Parathyroid adenoma (tissue), 2 donors: ENCODE results near the gene NAA40.
"Not testable (repeated sequence)": the region's sequence is repeated elsewhere in the genome, so short reads cannot be mapped to it uniquely, and the experiment has no call there.

Experiments used
- H2AFZ ChIP-seq: fragments of 300-600 bp; sonication (generic); one replicate; pipeline ENCODE4 v1.7.0; 2017; ENCODE audit warnings: antibody characterized with exemption, mild to moderate bottlenecking
- H3K27ac ChIP-seq: fragments of 300-600 bp; sonication (generic); one replicate; pipeline ENCODE4 v1.7.0; 2017
- H3K27me3 ChIP-seq: fragments of 300-600 bp; sonication (generic); one replicate; pipeline ENCODE4 v1.7.0; 2017; ENCODE audit warnings: low read length; ENCODE audit not compliant: control insufficient read depth, insufficient read depth
- H3K36me3 ChIP-seq: fragments of 300-600 bp; sonication (generic); one replicate; pipeline ENCODE4 v1.7.0; 2017; ENCODE audit warnings: low read length; ENCODE audit not compliant: control insufficient read depth, insufficient read depth
- H3K4me1 ChIP-seq: fragments of 300-600 bp; sonication (generic); one replicate; pipeline ENCODE4 v1.7.0; 2017; ENCODE audit warnings: control low read depth
- H3K4me2 ChIP-seq: fragments of 300-600 bp; sonication (generic); one replicate; pipeline ENCODE4 v1.7.0; 2017; ENCODE audit warnings: low read length
- H3K4me3 ChIP-seq: fragments of 300-600 bp; sonication (generic); one replicate; pipeline ENCODE4 v1.7.0; 2017; ENCODE audit warnings: low read depth, low read length
- H3K79me2 ChIP-seq: fragments of 300-600 bp; sonication (generic); one replicate; pipeline ENCODE4 v1.7.0; 2017; ENCODE audit warnings: control low read depth
- H3K9ac ChIP-seq: fragments of 300-600 bp; sonication (generic); one replicate; pipeline ENCODE4 v1.7.0; 2017; ENCODE audit warnings: mild to moderate bottlenecking
- H3K9me3 ChIP-seq: fragments of 300-600 bp; sonication (generic); one replicate; pipeline ENCODE4 v1.7.0; 2017; ENCODE audit warnings: low read length; ENCODE audit not compliant: control insufficient read depth
- TF ChIP-seq, protein P1 (sequence below): fragments of 300-600 bp; sonication (generic); IDR thresholded peaks from one replicate; pipeline ENCODE4 v1.7.0; 2017; ENCODE audit warnings: antibody characterized with exemption, mild to moderate bottlenecking
- donor health status: primary hyperparathyroidism.

NAA40 gene

DNA sequence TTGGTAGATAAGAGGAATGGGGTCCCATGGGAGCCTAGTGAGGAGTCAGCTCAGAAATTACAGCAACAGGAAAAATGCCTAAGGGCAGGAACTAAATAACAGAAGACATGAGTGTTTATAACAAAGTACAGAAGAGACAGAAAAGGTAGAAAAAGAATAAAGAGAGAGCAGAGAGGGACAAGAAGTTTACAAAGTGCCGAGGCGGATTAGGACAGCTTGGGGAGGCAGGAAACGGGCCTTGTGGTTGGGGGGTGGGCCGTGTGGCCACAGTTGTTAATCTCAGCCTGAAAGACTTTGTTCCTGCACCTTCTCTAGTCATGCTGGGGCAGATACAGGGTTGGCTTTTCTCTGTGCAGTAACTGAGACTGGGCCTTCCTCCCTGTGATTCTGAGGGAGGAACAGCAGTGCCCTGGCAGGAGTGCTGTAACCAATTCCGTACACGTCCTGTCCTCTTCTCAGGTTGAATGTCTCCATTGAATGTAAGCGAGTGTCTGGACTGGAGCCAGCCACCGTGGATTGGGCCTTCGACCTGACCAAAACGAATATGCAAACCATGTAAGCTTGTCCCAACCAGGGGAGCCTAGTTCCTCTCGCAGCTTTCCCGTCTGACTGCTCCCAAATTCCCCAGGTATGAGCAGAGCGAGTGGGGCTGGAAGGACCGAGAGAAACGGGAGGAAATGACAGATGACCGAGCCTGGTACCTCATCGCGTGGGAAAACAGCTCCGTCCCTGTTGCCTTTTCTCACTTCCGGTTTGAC lies 13.2 kb downstream of the NAA40 start:
- Histone ChIP-seq H3K4me1 (no peaks in the 10 kb centered on the region), H3K9ac (no peak overlapping the region), H3K79me2 (no peaks in the 10 kb centered on the region), H3K9me3 (no peaks in the 10 kb centered on the region), H3K36me3 (no peaks in the 10 kb centered on the region), H2AFZ (no peak overlapping the region), H3K4me3 (no peak overlapping the region), H3K4me2 (no peak overlapping the region), H3K27ac (no peak overlapping the region), H3K27me3 (no peaks in the 10 kb centered on the region)
- TF ChIP-seq, protein P1, sequence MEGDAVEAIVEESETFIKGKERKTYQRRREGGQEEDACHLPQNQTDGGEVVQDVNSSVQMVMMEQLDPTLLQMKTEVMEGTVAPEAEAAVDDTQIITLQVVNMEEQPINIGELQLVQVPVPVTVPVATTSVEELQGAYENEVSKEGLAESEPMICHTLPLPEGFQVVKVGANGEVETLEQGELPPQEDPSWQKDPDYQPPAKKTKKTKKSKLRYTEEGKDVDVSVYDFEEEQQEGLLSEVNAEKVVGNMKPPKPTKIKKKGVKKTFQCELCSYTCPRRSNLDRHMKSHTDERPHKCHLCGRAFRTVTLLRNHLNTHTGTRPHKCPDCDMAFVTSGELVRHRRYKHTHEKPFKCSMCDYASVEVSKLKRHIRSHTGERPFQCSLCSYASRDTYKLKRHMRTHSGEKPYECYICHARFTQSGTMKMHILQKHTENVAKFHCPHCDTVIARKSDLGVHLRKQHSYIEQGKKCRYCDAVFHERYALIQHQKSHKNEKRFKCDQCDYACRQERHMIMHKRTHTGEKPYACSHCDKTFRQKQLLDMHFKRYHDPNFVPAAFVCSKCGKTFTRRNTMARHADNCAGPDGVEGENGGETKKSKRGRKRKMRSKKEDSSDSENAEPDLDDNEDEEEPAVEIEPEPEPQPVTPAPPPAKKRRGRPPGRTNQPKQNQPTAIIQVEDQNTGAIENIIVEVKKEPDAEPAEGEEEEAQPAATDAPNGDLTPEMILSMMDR: no peak

DNA sequence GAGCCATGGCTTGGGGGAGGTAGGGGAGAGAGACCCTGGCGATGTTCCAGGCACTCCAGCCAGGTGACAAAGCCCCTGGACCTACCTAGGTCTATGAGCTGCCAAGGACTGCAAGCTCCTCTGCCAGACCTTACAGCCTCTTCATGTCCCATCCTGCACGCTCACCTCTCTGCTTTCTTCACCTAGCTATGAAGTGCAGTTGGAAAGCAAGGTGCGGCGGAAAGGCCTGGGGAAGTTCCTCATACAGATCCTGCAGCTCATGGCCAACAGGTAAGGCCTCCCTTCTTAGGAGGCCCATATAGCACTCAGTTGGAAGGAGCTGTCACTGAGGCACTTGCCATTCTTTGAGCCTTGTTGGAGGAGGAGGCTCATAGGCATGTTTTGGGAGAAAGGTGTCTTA lies 13.8 kb downstream of the NAA40 start:
- H3K9ac ChIP-seq: no peak overlapping the region
- no peaks in the 10 kb centered on the region for H3K79me2 ChIP-seq
- no peaks in the 10 kb centered on the region for H3K4me1 ChIP-seq
- no peak overlapping the region for H3K4me3 ChIP-seq
- TF ChIP-seq, protein P1: no peak
- H3K9me3 ChIP-seq: no peaks in the 10 kb centered on the region
- no peaks in the 10 kb centered on the region for H3K36me3 ChIP-seq
- H3K27me3 ChIP-seq: no peaks in the 10 kb centered on the region
- H2AFZ ChIP-seq: no peak overlapping the region
- no peak overlapping the region for H3K4me2 ChIP-seq
- no peak overlapping the region for H3K27ac ChIP-seq

DNA sequence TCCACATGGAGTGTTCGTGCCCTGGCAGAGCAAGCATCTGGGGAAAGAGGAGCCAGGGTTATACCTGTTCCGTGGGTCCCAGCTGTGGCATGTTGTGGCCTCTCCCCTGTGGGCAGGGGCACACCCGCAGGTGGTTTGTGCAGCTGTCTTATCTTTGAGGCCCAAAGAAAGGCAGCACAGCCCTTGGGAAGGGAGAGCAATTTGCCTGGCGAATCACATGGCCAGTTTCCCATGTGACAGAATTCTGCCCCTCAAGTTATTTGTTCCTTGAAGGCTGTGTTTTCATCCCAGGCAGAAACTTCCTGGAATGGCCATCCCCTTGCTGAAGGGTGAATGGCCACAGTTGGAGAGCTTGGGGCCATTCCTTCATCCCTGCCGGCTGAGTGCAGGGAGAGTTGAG lies 19.2 kb downstream of the NAA40 start:
- Histone ChIP-seq H3K9me3 (no peaks in the 10 kb centered on the region), H3K4me3 (no peak overlapping the region), H3K79me2 (no peaks in the 10 kb centered on the region), H2AFZ (no peak overlapping the region), H3K36me3 (no peaks in the 10 kb centered on the region), H3K27ac (no peak overlapping the region), H3K9ac (no peak overlapping the region), H3K4me1 (no peaks in the 10 kb centered on the region), H3K27me3 (no peaks in the 10 kb centered on the region), H3K4me2 (no peak overlapping the region)
- TF ChIP-seq, protein P1: no peak

DNA sequence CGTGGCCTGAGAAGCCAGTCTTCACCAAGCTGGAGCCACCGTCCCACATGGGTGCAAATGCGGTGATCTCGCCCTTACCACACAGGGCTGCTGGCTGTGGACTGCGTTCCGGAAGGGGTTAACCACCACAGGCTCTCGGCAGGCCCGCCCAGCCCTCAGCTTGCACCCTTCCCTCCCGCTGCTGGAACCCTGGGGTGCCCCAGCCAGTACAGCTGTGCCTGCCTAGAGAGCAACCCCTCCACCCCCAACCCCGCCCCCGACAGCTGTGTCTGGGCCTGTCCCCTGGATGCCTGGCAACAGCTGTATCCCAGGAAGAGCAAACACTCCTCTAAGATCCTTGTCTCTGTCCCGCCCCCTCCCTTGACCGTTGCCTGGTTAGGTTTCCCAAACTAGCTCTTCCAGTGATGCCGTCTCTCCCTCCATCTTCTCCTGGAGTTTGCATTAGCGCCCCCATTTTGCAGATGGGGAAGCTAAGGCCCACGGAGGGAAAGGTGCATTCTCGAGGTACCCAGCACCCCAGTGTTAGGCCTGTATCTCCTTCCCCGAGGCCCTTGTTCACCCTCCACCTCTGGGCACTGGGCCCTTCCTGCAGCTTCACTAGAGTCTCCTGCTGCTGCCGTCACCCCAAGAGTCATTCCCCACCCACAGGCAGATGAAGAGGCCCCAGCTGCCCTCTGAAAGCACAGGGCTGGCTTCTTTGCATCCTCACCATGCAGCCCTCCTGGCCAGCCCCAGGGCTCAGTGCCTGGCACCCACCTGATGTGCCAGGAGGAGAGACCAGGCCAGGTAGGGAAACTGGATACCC lies 23.0 kb downstream of the NAA40 start:
- Histone ChIP-seq H3K4me2 (no peak overlapping the region), H3K9me3 (no peaks in the 10 kb centered on the region), H3K36me3 (no peaks in the 10 kb centered on the region), H3K79me2 (no peaks in the 10 kb centered on the region), H3K4me1 (no peaks in the 10 kb centered on the region), H2AFZ (no peak overlapping the region), H3K27me3 (no peaks in the 10 kb centered on the region), H3K9ac (no peak overlapping the region), H3K4me3 (no peak overlapping the region), H3K27ac (no peak overlapping the region)
- TF ChIP-seq, protein P1: no peak

DNA sequence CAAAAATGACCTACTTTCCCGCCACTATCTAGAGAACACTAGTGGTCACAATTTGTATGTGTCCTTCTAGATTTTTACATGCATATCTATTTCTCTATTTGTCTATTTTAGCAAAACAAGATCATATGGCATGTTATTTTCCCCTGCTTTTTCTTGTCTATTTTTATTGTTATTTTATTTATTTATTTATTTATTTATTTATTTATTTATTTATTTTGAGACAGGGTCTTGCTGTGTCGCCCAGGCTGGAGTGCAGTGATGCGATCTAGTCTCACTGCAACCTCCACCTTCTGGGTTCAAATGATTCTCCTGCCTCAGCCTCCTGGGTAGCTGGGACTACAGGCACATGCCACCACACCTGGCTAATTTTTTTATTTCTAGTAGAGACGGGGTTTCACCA lies 25.1 kb downstream of the NAA40 start:
- H3K4me1 ChIP-seq, H3K9ac ChIP-seq, H3K27ac ChIP-seq, H2AFZ ChIP-seq, H3K4me3 ChIP-seq, H3K9me3 ChIP-seq, H3K36me3 ChIP-seq, H3K27me3 ChIP-seq, H3K4me2 ChIP-seq, H3K79me2 ChIP-seq: not testable (repeated sequence)
